Keratinocyte (primary cell): ENCODE results near the gene VCAM1. TPM values are rescaled to one million over a fixed set of nuclear protein-coding genes. Genes with fewer than 3 reads are reported as not detected.

ENCODE experiments used
- DNase-seq: peaks from one replicate; pipeline ENCODE4 v3.0.0-alpha.2; 2011; ENCODE audit warnings: low read depth, missing footprints, low spot score
- FAIRE-seq: peaks from 2 replicates; lab custom pipeline; 2011; peaks lifted over from hg19 to GRCh38; lab: Jason Lieb, UNC
- H2AFZ ChIP-seq: 2 replicates; pipeline ENCODE4 v1.6.0; 2012; ENCODE audit warnings: low read length, control low read depth, inconsistent platforms; ENCODE audit not compliant: control insufficient read depth
- H3K27ac ChIP-seq: 2 replicates; pipeline ENCODE4 v1.5.1; 2011; ENCODE audit warnings: low read length; ENCODE audit not compliant: control insufficient read depth, insufficient read depth
- H3K27me3 ChIP-seq: 3 replicates; pipeline ENCODE4 v1.6.0; 2011; ENCODE audit warnings: low read length; ENCODE audit not compliant: control insufficient read depth, insufficient read depth; ENCODE audit errors: extremely low read depth
- H3K36me3 ChIP-seq, 2 experiments: 2 replicates in 1 of 2; 3 replicates in 1 of 2; pipeline ENCODE4 v1.5.1; 2011; ENCODE audit warnings: low read length in 2 of 2, mild to moderate bottlenecking in 1 of 2; ENCODE audit not compliant: control insufficient read depth in 2 of 2, insufficient read depth in 2 of 2; ENCODE audit errors: extremely low read depth in 1 of 2
- H3K4me1 ChIP-seq: 3 replicates; pipeline ENCODE4 v1.5.1; 2011; ENCODE audit warnings: low read length; ENCODE audit not compliant: control insufficient read depth, insufficient read depth; ENCODE audit errors: extremely low read depth
- H3K4me2 ChIP-seq: 3 replicates; pipeline ENCODE4 v1.6.0; 2011; ENCODE audit warnings: low read depth, low read length; ENCODE audit not compliant: control insufficient read depth, insufficient read depth; ENCODE audit errors: extremely low read depth
- H3K4me3 ChIP-seq, 3 experiments: fragments of 200-600 bp in 1 of 3; sonication (generic) in 1 of 3; 2 replicates in 2 of 3; 3 replicates in 1 of 3; pipeline ENCODE4 v1.5.1; 2011 to 2016; ENCODE audit warnings: low read length in 3 of 3, mild to moderate bottlenecking in 3 of 3, control low read depth in 2 of 3, inconsistent platforms in 1 of 3, low read depth in 1 of 3, mixed read lengths in 1 of 3, mixed run types in 1 of 3, moderate library complexity in 1 of 3; ENCODE audit not compliant: control insufficient read depth in 2 of 3, insufficient read depth in 2 of 3; ENCODE audit errors: extremely low read depth in 1 of 3
- H3K79me2 ChIP-seq: 2 replicates; pipeline ENCODE4 v1.6.0; 2012; ENCODE audit warnings: low read length; ENCODE audit not compliant: control insufficient read depth, insufficient read depth
- H3K9ac ChIP-seq: 3 replicates; pipeline ENCODE4 v1.6.0; 2011; ENCODE audit warnings: low read length; ENCODE audit not compliant: control insufficient read depth, insufficient read depth; ENCODE audit errors: extremely low read depth
- H3K9me1 ChIP-seq: 3 replicates; pipeline ENCODE4 v1.6.0; 2011; ENCODE audit warnings: low read length; ENCODE audit not compliant: control insufficient read depth, insufficient read depth; ENCODE audit errors: extremely low read depth
- H3K9me3 ChIP-seq: 2 replicates; pipeline ENCODE4 v1.5.1; 2012; ENCODE audit warnings: low read depth, low read length; ENCODE audit not compliant: control insufficient read depth
- H4K20me1 ChIP-seq: 3 replicates; pipeline ENCODE4 v1.6.0; 2011; ENCODE audit warnings: low read length; ENCODE audit not compliant: control insufficient read depth, insufficient read depth; ENCODE audit errors: extremely low read depth
- EZH2 ChIP-seq: IDR thresholded peaks from one replicate; pipeline ENCODE4 v1.6.1; 2012; ENCODE audit warnings: inconsistent platforms, mild to moderate bottlenecking, low read length, moderate library complexity
- dilution Hi-C: fragments of 300-500 bp; cut with MboI; formaldehyde crosslinking; loops from one replicate; pipeline ENCODE4 v1.7.0; 2020; ENCODE audit warnings: low sequenced_read_pairs; ENCODE audit not compliant: extremely low pct_ligation_motif_present
- polyA plus RNA-seq, 5 experiments: library from polyadenylated mRNA; depleted of rRNA in 3 of 5; stranded (reverse) in 3 of 5; stranded (forward) in 1 of 5; unstranded in 1 of 5; fragments of >200 nt; gene quantifications; 1 replicate in 1 of 5; 2 replicates in 3 of 5; 3 replicates in 1 of 5; pipeline versions ENCODE4 v1.2.1 to v1.2.3, GENCODE V29; 2011 to 2012; ENCODE audit warnings: missing spikeins in 2 of 5, low read depth in 1 of 5, low replicate concordance in 1 of 5
- TF ChIP-seq, protein P1 (sequence below), 3 experiments: IDR thresholded peaks in 1 of 3; conservative IDR thresholded peaks in 1 of 3; optimal IDR thresholded peaks in 1 of 3; 2 replicates in 2 of 3; 3 replicates in 1 of 3; pipeline versions ENCODE3 to v1.5.1; 2011; ENCODE audit warnings: low read length in 3 of 3, mild to moderate bottlenecking in 3 of 3, moderate library complexity in 2 of 3, control low read depth in 1 of 3, inconsistent platforms in 1 of 3; ENCODE audit not compliant: insufficient read depth in 2 of 3; ENCODE audit errors: extremely low read depth in 1 of 3

The VCAM1 gene
- polyA plus RNA-seq, 1 donor (not counting 4 experiments of a cell fraction or from before 2014, with no cell fraction given): not detected

DNA sequence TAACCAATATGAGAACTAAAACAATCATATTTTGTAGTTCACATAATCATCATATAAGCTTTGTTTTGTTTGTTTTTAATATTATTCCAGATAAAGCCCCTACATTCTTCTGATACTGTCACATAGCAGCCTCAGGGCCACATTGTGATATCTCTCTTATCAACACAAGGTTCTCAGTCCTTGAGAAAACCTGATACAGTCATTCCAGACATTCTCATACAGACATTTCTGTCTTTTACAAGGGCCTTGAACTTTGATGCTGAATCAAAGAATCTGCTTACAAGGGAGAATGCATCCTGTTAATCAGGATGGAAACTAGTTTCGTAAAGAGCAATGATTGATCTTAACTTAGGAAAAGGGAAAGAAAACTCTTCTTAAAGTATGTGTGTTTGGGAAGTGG is 12.7 kb upstream of the VCAM1 start:
- Histone ChIP-seq H3K36me3 (no peaks in the 10 kb centered on the region), H2AFZ (no peak overlapping the region), H3K4me1 (no peaks in the 10 kb centered on the region), H3K4me2 (no peak overlapping the region), H4K20me1 (no peaks in the 10 kb centered on the region), H3K9ac (no peak overlapping the region), H3K79me2 (no peaks in the 10 kb centered on the region), H3K4me3 (no peak overlapping the region), H3K9me3 (no peaks in the 10 kb centered on the region), H3K27me3 (no peaks in the 10 kb centered on the region), H3K27ac (no peak overlapping the region), H3K9me1 (no peaks in the 10 kb centered on the region)
- FAIRE-seq (no peak), DNase-seq (no peak)
- no peak for TF ChIP-seq EZH2
- TF ChIP-seq, protein P1, sequence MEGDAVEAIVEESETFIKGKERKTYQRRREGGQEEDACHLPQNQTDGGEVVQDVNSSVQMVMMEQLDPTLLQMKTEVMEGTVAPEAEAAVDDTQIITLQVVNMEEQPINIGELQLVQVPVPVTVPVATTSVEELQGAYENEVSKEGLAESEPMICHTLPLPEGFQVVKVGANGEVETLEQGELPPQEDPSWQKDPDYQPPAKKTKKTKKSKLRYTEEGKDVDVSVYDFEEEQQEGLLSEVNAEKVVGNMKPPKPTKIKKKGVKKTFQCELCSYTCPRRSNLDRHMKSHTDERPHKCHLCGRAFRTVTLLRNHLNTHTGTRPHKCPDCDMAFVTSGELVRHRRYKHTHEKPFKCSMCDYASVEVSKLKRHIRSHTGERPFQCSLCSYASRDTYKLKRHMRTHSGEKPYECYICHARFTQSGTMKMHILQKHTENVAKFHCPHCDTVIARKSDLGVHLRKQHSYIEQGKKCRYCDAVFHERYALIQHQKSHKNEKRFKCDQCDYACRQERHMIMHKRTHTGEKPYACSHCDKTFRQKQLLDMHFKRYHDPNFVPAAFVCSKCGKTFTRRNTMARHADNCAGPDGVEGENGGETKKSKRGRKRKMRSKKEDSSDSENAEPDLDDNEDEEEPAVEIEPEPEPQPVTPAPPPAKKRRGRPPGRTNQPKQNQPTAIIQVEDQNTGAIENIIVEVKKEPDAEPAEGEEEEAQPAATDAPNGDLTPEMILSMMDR (optimal IDR thresholded peaks at IDR 0.05 in 1 of 3, IDR thresholded peaks at IDR 0.05 in 1 of 3, conservative IDR thresholded peaks at IDR 0.05 in 1 of 3; ENCODE audit: extremely low read depth in 1 of 3, insufficient read depth in 2 of 3, low read length in 3 of 3): no peak
- dilution Hi-C loops: no loop called here

DNA sequence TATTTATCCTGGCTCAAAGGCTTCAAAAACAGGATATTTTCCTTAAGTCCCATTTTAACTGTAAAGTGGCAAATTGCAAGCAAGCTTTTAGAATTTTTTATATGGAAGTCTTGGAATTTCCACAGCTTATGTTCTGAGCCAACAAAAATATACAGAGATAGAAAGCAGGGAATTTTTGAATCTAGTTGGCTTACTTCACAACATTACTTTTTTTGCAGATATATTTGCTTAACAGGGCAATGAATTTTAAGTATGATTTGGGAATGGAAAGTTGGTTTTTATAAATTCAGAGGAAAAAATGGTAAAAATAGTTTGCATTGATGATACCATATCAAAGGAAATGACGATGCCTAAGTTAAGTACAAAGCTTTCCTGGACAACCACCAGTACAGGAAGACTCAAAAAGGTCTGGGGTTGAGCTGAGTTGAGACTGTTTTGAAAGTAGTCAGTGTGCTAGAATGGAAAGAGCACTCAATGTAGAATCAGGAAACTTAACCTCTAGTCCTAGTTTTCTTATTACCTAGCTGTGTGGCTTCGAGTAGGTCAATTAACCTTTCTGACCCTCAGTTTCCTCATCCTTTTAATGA is 11.0 kb upstream of the VCAM1 start:
- Histone ChIP-seq H3K9me3 (no peaks in the 10 kb centered on the region), H3K36me3 (no peaks in the 10 kb centered on the region), H3K4me2 (no peak overlapping the region), H3K4me3 (no peak overlapping the region), H3K27ac (no peak overlapping the region), H3K9me1 (no peaks in the 10 kb centered on the region), H3K4me1 (no peaks in the 10 kb centered on the region), H3K9ac (no peak overlapping the region), H2AFZ (no peak overlapping the region), H3K27me3 (no peaks in the 10 kb centered on the region), H4K20me1 (no peaks in the 10 kb centered on the region), H3K79me2 (no peaks in the 10 kb centered on the region)
- no peak for DNase-seq
- TF ChIP-seq, protein P1 (optimal IDR thresholded peaks at IDR 0.05 in 1 of 3, IDR thresholded peaks at IDR 0.05 in 1 of 3, conservative IDR thresholded peaks at IDR 0.05 in 1 of 3; ENCODE audit: extremely low read depth in 1 of 3, insufficient read depth in 2 of 3, low read length in 3 of 3): no peak
- TF ChIP-seq EZH2: no peak
- no peak for FAIRE-seq
- dilution Hi-C loops: no loop called here
